Measurements from ENCODE around the gene SLC25A41.

GRCh38 chr19:6443986-6444385 lies 10.4 kb upstream of the SLC25A41 start:
- TF ChIP-seq, protein P1, sequence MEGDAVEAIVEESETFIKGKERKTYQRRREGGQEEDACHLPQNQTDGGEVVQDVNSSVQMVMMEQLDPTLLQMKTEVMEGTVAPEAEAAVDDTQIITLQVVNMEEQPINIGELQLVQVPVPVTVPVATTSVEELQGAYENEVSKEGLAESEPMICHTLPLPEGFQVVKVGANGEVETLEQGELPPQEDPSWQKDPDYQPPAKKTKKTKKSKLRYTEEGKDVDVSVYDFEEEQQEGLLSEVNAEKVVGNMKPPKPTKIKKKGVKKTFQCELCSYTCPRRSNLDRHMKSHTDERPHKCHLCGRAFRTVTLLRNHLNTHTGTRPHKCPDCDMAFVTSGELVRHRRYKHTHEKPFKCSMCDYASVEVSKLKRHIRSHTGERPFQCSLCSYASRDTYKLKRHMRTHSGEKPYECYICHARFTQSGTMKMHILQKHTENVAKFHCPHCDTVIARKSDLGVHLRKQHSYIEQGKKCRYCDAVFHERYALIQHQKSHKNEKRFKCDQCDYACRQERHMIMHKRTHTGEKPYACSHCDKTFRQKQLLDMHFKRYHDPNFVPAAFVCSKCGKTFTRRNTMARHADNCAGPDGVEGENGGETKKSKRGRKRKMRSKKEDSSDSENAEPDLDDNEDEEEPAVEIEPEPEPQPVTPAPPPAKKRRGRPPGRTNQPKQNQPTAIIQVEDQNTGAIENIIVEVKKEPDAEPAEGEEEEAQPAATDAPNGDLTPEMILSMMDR (IDR thresholded peaks at IDR 0.05), result no peak
- TF ChIP-seq POLR2A (IDR thresholded peaks at IDR 0.05), result no peak

Measured in right lobe of liver (tissue), 4 donors.